GM19238 (cell line): ENCODE measurements around the gene PDZRN3.

Experiments used
- DNase-seq: peaks from one replicate; pipeline ENCODE4 v3.0.0; 2011; ENCODE audit warnings: low spot score; ENCODE audit not compliant: insufficient read length

PDZRN3 gene

GRCh38 chr3:73393005-73393404 is 231.7 kb downstream of the PDZRN3 start:
- DNase-seq, result no peak

- DNase-seq, result no peak
Observed at GRCh38 chr3:73391984-73392383, 232.8 kb downstream of the PDZRN3 start.

GRCh38 chr3:73389928-73390327 is 234.8 kb downstream of the PDZRN3 start:
- DNase-seq, result no peak

GRCh38 chr3:73389117-73389813 is 235.5 kb downstream of the PDZRN3 start:
- no peak for DNase-seq

GRCh38 chr3:73385568-73385967 is 239.2 kb downstream of the PDZRN3 start:
- no peak for DNase-seq

GRCh38 chr3:73384091-73384906 is 240.4 kb downstream of the PDZRN3 start:
- no peak for DNase-seq

- DNase-seq, result no peak
Observed at GRCh38 chr3:73383470-73384049, 241.2 kb downstream of the PDZRN3 start.

GRCh38 chr3:73381551-73381950 is 243.2 kb downstream of the PDZRN3 start:
- no peak for DNase-seq

GRCh38 chr3:73380735-73381532 is 243.8 kb downstream of the PDZRN3 start:
- no peak for DNase-seq

- no peak for DNase-seq
Observed at GRCh38 chr3:73379465-73379864, 245.3 kb downstream of the PDZRN3 start.

GRCh38 chr3:73378207-73378606 is 246.5 kb downstream of the PDZRN3 start:
- no peak for DNase-seq

GRCh38 chr3:73365756-73366397 is 258.9 kb downstream of the PDZRN3 start:
- DNase-seq, result no peak

GRCh38 chr3:73364517-73364916 is 260.2 kb downstream of the PDZRN3 start:
- no peak for DNase-seq

GRCh38 chr3:73363093-73363492 is 261.6 kb downstream of the PDZRN3 start:
- DNase-seq, result no peak

- DNase-seq, result no peak
Observed at GRCh38 chr3:73361591-73361990, 263.1 kb downstream of the PDZRN3 start.

- no peak for DNase-seq
Observed at GRCh38 chr3:73353649-73354217, 271.0 kb downstream of the PDZRN3 start.

- no peak for DNase-seq
Observed at GRCh38 chr3:73352841-73353645, 271.7 kb downstream of the PDZRN3 start.

- DNase-seq, result no peak
Observed at GRCh38 chr3:73351423-73352071, 273.2 kb downstream of the PDZRN3 start.

- DNase-seq, result no peak
Observed at GRCh38 chr3:73350996-73351395, 273.7 kb downstream of the PDZRN3 start.
